B cell (primary cell): ENCODE results near the gene HOXB9.

ENCODE experiments used
- EZH2 ChIP-seq: IDR thresholded peaks from 2 replicates; pipeline ENCODE4 v1.6.1; 2012; ENCODE audit warnings: borderline replicate concordance, low read depth, mild to moderate bottlenecking, moderate library complexity, low read length; ENCODE audit not compliant: insufficient read depth, poor library complexity, severe bottlenecking
- TF ChIP-seq, protein P1 (sequence below): fragments of 200-600 bp; IDR thresholded peaks from one replicate; pipeline ENCODE4 v1.8.0; 2022; ENCODE audit warnings: antibody characterized with exemption, mild to moderate bottlenecking

- TF ChIP-seq, protein P1, sequence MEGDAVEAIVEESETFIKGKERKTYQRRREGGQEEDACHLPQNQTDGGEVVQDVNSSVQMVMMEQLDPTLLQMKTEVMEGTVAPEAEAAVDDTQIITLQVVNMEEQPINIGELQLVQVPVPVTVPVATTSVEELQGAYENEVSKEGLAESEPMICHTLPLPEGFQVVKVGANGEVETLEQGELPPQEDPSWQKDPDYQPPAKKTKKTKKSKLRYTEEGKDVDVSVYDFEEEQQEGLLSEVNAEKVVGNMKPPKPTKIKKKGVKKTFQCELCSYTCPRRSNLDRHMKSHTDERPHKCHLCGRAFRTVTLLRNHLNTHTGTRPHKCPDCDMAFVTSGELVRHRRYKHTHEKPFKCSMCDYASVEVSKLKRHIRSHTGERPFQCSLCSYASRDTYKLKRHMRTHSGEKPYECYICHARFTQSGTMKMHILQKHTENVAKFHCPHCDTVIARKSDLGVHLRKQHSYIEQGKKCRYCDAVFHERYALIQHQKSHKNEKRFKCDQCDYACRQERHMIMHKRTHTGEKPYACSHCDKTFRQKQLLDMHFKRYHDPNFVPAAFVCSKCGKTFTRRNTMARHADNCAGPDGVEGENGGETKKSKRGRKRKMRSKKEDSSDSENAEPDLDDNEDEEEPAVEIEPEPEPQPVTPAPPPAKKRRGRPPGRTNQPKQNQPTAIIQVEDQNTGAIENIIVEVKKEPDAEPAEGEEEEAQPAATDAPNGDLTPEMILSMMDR: no peak
- no peak for TF ChIP-seq EZH2
These were observed 19.9 kb downstream of the HOXB9 start for GRCh38 chr17:48605991-48606891.
